H9 (cell line): ENCODE data around the gene OGFOD3. TPM values are rescaled to one million over a fixed set of nuclear protein-coding genes. Genes with fewer than 3 reads are reported as not detected.

Source experiments
- DNase-seq: peaks from one replicate; pipeline ENCODE4 v3.0.0-alpha.2; 2017
- H2AFZ ChIP-seq: one replicate; pipeline ENCODE4 v1.6.1; 2013; ENCODE audit warnings: mild to moderate bottlenecking, low read length, control low read depth, moderate library complexity
- H2AK5ac ChIP-seq: 2 replicates; pipeline ENCODE4 v1.6.1; 2013; ENCODE audit warnings: low read length, control low read depth, mixed read lengths; ENCODE audit not compliant: insufficient read length
- H2BK120ac ChIP-seq: one replicate; pipeline ENCODE4 v1.6.1; 2013; ENCODE audit warnings: low read depth, mild to moderate bottlenecking, low read length, control low read depth, inconsistent platforms; ENCODE audit not compliant: poor library complexity, severe bottlenecking
- H2BK12ac ChIP-seq: 2 replicates; pipeline ENCODE4 v1.6.1; 2013; ENCODE audit warnings: low read length, control low read depth, mixed read lengths, low read depth; ENCODE audit not compliant: insufficient read length
- H2BK15ac ChIP-seq: 2 replicates; pipeline ENCODE4 v1.6.1; 2013; ENCODE audit warnings: low read depth, low read length, control low read depth
- H2BK20ac ChIP-seq: one replicate; pipeline ENCODE4 v1.6.1; 2013; ENCODE audit warnings: low read depth, mild to moderate bottlenecking, low read length, control low read depth, inconsistent platforms; ENCODE audit not compliant: poor library complexity, severe bottlenecking
- H2BK5ac ChIP-seq: 2 replicates; pipeline ENCODE4 v1.6.1; 2013; ENCODE audit warnings: low read length, control low read depth, mixed read lengths; ENCODE audit not compliant: insufficient read length
- H3K14ac ChIP-seq: 2 replicates; pipeline ENCODE4 v1.6.1; 2013; ENCODE audit warnings: low read length, control low read depth; ENCODE audit not compliant: insufficient read depth
- H3K18ac ChIP-seq: 2 replicates; pipeline ENCODE4 v1.6.1; 2013; ENCODE audit warnings: low read depth, mild to moderate bottlenecking, mixed read lengths, low read length, control low read depth; ENCODE audit not compliant: insufficient read length
- H3K23ac ChIP-seq: 2 replicates; pipeline ENCODE4 v1.6.1; 2013; ENCODE audit warnings: low read length, control low read depth, mixed read lengths, low read depth; ENCODE audit not compliant: insufficient read length
- H3K23me2 ChIP-seq: 2 replicates; pipeline ENCODE4 v1.6.1; 2013; ENCODE audit warnings: low read depth, mild to moderate bottlenecking, mixed read lengths, low read length, control low read depth; ENCODE audit not compliant: insufficient read length, poor library complexity, severe bottlenecking
- H3K27ac ChIP-seq: 2 replicates; pipeline ENCODE4 v1.5.1; 2013; ENCODE audit warnings: low read length, control low read depth, mixed read lengths, low read depth; ENCODE audit not compliant: insufficient read length
- H3K27me3 ChIP-seq: 2 replicates; pipeline ENCODE4 v1.6.1; 2013; ENCODE audit warnings: low read length, control low read depth, inconsistent platforms; ENCODE audit not compliant: insufficient read depth
- H3K4ac ChIP-seq: 2 replicates; pipeline ENCODE4 v1.6.1; 2013; ENCODE audit warnings: low read depth, mild to moderate bottlenecking, control low read depth, inconsistent platforms, low read length, moderate library complexity
- H3K4me1 ChIP-seq: 2 replicates; pipeline ENCODE4 v1.6.1; 2013; ENCODE audit warnings: low read length, control low read depth, inconsistent platforms; ENCODE audit not compliant: insufficient read depth
- H3K4me2 ChIP-seq: 2 replicates; pipeline ENCODE4 v1.6.1; 2013; ENCODE audit warnings: low read length, control low read depth, mixed read lengths; ENCODE audit not compliant: insufficient read length, insufficient read depth
- H3K56ac ChIP-seq: 2 replicates; pipeline ENCODE4 v1.6.1; 2013; ENCODE audit warnings: low read depth, mild to moderate bottlenecking, mixed read lengths, low read length, control low read depth; ENCODE audit not compliant: insufficient read length
- H3K79me1 ChIP-seq: 2 replicates; pipeline ENCODE4 v1.6.1; 2013; ENCODE audit warnings: low read depth, mild to moderate bottlenecking, moderate library complexity, low read length, control low read depth, inconsistent platforms; ENCODE audit not compliant: insufficient read depth, poor library complexity, severe bottlenecking
- H3K79me2 ChIP-seq: 2 replicates; pipeline ENCODE4 v1.6.1; 2013; ENCODE audit warnings: low read length, control low read depth, inconsistent platforms; ENCODE audit not compliant: insufficient read depth
- H3K9ac ChIP-seq: 2 replicates; pipeline ENCODE4 v1.6.1; 2013; ENCODE audit warnings: low read length, control low read depth, mixed read lengths; ENCODE audit not compliant: insufficient read length; ENCODE audit errors: extremely low read depth
- H3K9me3 ChIP-seq: one replicate; pipeline ENCODE4 v1.6.1; 2013; ENCODE audit warnings: low read depth, low read length, inconsistent platforms; ENCODE audit not compliant: control insufficient read depth
- H3T11ph ChIP-seq: one replicate; pipeline ENCODE4 v1.6.1; 2013; ENCODE audit warnings: mild to moderate bottlenecking, low read length, control low read depth, inconsistent platforms
- H4K20me1 ChIP-seq: one replicate; pipeline ENCODE4 v1.6.1; 2013; ENCODE audit not compliant: control insufficient read depth, insufficient read length, insufficient read depth
- H4K5ac ChIP-seq: 2 replicates; pipeline ENCODE4 v1.6.1; 2013; ENCODE audit warnings: low read depth, mild to moderate bottlenecking, mixed read lengths, low read length, control low read depth; ENCODE audit not compliant: insufficient read length
- H4K8ac ChIP-seq: replicated peaks from 2 replicates; pipeline ENCODE4 v1.6.1; 2013; ENCODE audit warnings: low read length, control low read depth, mixed read lengths, low read depth; ENCODE audit not compliant: insufficient read length
- H4K91ac ChIP-seq: 2 replicates; pipeline ENCODE4 v1.6.1; 2013; ENCODE audit warnings: low read depth, mild to moderate bottlenecking, moderate library complexity, mixed read lengths, low read length, control low read depth; ENCODE audit not compliant: insufficient read length
- H3K27ac Mint-ChIP-seq, 3 experiments: 2 replicates in 2 of 3; 3 replicates in 1 of 3; pipeline ENCODE4 v1.8.0; 2020 to 2021; ENCODE audit warnings: mixed read lengths in 3 of 3, mild to moderate bottlenecking in 1 of 3, moderate library complexity in 1 of 3
- H3K27me3 Mint-ChIP-seq: 2 replicates; pipeline ENCODE4 v1.8.0; 2021; ENCODE audit warnings: low read depth, mild to moderate bottlenecking, moderate library complexity, mixed read lengths
- H3K36me3 Mint-ChIP-seq, 3 experiments: 2 replicates in 2 of 3; 3 replicates in 1 of 3; pipeline ENCODE4 v1.8.0; 2020 to 2021; ENCODE audit warnings: low read depth in 3 of 3, mixed read lengths in 3 of 3; ENCODE audit not compliant: insufficient read depth in 1 of 3
- H3K4me1 Mint-ChIP-seq, 2 experiments: 2 replicates each; pipeline ENCODE4 v1.8.0; 2020; ENCODE audit warnings: mixed read lengths in 2 of 2
- H3K4me3 Mint-ChIP-seq, 2 experiments: 2 replicates in 1 of 2; 3 replicates in 1 of 2; pipeline ENCODE4 v1.8.0; 2020 to 2021; ENCODE audit warnings: mild to moderate bottlenecking in 2 of 2, mixed read lengths in 2 of 2, moderate library complexity in 1 of 2
- H3K9me3 Mint-ChIP-seq, 2 experiments: 2 replicates in 1 of 2; 3 replicates in 1 of 2; pipeline ENCODE4 v1.8.0; 2020; ENCODE audit warnings: mild to moderate bottlenecking in 2 of 2, mixed read lengths in 2 of 2, moderate library complexity in 1 of 2
- WGBS: extraction: QIAGEN DNeasy Blood & Tissue Kit; methylation state at CpG from one replicate; pipeline ENCODE4 v1.1.7; 2013; ENCODE audit warnings: missing lambda C conversion rate, low lambda C conversion rate, mixed read lengths; ENCODE audit not compliant: insufficient read length; ENCODE audit errors: extremely low coverage; 5-methylcytosine and 5-hydroxymethylcytosine counted together
- total RNA-seq: library from RNA; stranded (reverse); gene quantifications from 2 replicates; pipeline ENCODE4 v1.2.1, GENCODE V29; 2021
- TF ChIP-seq, protein P1 (sequence below): fragments of 200-600 bp; sonication (generic); conservative IDR thresholded peaks from 3 replicates; pipeline ENCODE4 v1.8.0; 2021; ENCODE audit warnings: antibody characterized with exemption, mild to moderate bottlenecking

Gene OGFOD3
- total RNA-seq, 1 experiment from 2014 or later, result 27.8 TPM

DNA sequence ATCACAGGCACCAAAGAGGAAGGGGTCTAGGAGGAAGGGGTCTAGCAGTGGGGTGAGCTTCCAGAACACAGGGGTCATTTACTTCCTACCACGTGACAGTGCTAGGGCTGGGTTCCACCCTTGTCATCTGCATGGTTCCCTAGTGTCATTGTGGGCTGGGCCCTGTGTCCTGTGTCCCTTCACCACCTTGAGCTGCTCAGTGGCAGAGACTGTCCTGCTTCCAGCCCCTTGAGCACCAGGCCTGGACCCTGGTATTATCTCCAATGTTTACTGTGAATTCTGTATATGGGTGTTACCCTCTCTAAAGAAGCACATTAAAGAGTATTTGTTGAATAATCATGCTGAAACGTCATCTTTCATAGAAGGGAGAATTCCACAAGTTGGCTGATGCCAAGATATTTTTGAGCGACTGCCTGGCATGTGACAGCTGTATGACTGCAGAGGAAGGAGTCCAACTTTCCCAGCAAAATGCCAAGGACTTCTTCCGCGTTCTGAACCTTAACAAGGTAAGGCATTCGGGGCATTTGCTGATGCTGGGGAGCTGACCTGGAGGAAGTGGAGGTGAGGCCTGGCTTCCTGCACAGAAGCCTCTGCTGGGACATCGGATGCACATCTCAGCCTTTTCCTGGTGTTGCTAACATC lies 45.7 kb upstream of the OGFOD3 start:
- H4K8ac ChIP-seq, result no peak overlapping the region
- Mint-ChIP-seq H3K4me1 (peaks cover 2 to 4% of the 10 kb centered on the region in 2 experiments; a peak in 2 of 4 replicates), H3K27ac (0 out of 7 replicates have a peak overlapping the region, but pooled peaks of 1 of the 3 experiments have one; percentile 64), H3K27me3 (no peaks in the 10 kb centered on the region), H3K4me3 (no peak overlapping the region), H3K9me3 (no peaks in the 10 kb centered on the region; a peak in 2 of 5 replicates), H3K36me3 (peaks cover 37 to 81% (median 80%) of the 10 kb centered on the region in 3 experiments)
- no peak overlapping the region for H3K56ac ChIP-seq
- H3K9ac ChIP-seq, result no peak overlapping the region
- H3K4me2 ChIP-seq, result no peak overlapping the region
- H3K23ac ChIP-seq, result no peak overlapping the region
- H2BK20ac ChIP-seq, result no peak overlapping the region
- no peak overlapping the region for H3K18ac ChIP-seq
- H3K23me2 ChIP-seq, result peaks cover 5% of the 10 kb centered on the region
- no peak overlapping the region for H4K91ac ChIP-seq
- no peak for DNase-seq
- no peak overlapping the region for H2BK5ac ChIP-seq
- H3K9me3 ChIP-seq, result no peaks in the 10 kb centered on the region
- no peak overlapping the region for H3K14ac ChIP-seq
- H3K79me2 ChIP-seq, result no peaks in the 10 kb centered on the region
- H2AK5ac ChIP-seq, result no peak overlapping the region
- H2AFZ ChIP-seq, result no peak overlapping the region
- no peak overlapping the region for H4K5ac ChIP-seq
- no peaks in the 10 kb centered on the region for H3K27me3 ChIP-seq
- no peak overlapping the region for H2BK15ac ChIP-seq
- no peaks in the 10 kb centered on the region for H4K20me1 ChIP-seq
- H2BK120ac ChIP-seq, result no peak overlapping the region
- WGBS, result no CpG with 5 or more reads among the region's 7 CpGs
- no peak overlapping the region for H3K27ac ChIP-seq
- no peak overlapping the region for H3K4ac ChIP-seq
- no peaks in the 10 kb centered on the region for H3K4me1 ChIP-seq
- no peak overlapping the region for H3T11ph ChIP-seq
- H2BK12ac ChIP-seq, result no peak overlapping the region
- TF ChIP-seq, protein P1, sequence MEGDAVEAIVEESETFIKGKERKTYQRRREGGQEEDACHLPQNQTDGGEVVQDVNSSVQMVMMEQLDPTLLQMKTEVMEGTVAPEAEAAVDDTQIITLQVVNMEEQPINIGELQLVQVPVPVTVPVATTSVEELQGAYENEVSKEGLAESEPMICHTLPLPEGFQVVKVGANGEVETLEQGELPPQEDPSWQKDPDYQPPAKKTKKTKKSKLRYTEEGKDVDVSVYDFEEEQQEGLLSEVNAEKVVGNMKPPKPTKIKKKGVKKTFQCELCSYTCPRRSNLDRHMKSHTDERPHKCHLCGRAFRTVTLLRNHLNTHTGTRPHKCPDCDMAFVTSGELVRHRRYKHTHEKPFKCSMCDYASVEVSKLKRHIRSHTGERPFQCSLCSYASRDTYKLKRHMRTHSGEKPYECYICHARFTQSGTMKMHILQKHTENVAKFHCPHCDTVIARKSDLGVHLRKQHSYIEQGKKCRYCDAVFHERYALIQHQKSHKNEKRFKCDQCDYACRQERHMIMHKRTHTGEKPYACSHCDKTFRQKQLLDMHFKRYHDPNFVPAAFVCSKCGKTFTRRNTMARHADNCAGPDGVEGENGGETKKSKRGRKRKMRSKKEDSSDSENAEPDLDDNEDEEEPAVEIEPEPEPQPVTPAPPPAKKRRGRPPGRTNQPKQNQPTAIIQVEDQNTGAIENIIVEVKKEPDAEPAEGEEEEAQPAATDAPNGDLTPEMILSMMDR, result no peak
- H3K79me1 ChIP-seq, result no peaks in the 10 kb centered on the region
